GM04503 (cell line): ENCODE results near the gene STAC.
"Not testable (repeated sequence)": the region's sequence is repeated elsewhere in the genome, so short reads cannot be mapped to it uniquely, and the experiment has no call there.

Experiments used
- DNase-seq: peaks from one replicate; pipeline ENCODE4 v3.0.0-alpha.2; 2012; ENCODE audit warnings: low read depth

The STAC gene

GRCh38 chr3:36520241-36521006, 140.1 kb downstream of the STAC start:
- no peak for DNase-seq

- DNase-seq, result no peak
Measured at GRCh38 chr3:36521007-36521379, 140.7 kb downstream of the STAC start.

DNA sequence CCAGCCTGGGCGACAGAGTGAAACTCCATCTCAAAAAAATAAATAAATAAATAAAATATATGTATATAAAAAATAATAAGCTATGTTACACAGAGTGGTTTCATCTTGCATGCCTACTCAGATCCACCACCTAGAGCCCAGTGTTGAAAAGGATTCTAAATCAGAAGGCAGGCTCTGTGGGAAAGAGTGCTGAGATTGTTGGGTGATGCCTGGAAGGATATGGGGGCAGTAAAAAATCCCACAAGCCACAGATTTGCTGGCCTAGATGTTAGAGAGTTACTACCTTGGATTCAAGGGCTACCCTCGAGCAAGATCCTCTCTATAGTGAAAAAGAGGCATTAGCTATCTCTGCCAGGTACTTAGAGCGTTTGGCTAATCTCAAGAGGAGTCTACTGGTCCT, 144.3 kb downstream of the STAC start:
- DNase-seq, result peak; percentile 34

DNA sequence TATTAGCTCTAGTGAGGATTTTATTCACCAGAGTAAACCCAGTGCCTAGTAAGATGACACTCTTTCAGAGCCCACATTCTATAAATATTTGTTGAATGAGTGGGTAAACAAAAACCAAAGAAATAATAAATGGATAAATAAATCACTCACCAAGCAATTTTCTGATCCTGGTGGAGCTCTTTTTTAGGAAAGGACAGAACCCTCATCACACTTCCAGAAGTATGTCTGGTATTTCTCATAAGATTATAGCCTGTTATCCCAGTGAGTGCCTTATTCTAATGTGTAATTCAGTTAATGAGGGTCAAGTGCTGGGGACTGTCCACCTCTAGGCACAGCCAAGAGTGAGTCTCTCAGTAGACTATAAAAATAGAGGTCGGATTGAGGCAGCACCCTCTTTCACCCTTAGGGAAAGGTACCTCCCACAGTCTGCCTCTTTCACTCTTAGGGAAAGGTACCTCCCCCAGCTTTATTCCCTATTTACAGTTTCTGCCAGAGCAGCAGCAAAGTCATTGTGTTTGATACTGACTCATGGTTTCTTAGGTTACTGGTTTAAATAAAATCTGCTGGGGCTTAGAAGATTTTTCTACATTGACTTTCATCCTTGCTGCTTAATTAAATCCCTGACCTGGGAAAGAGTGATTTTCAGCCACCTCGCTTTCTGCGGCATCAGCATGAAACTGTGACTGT, 145.0 kb downstream of the STAC start:
- peak; percentile 89 for DNase-seq

- DNase-seq, result no peak
Measured at GRCh38 chr3:36538136-36538749, 157.9 kb downstream of the STAC start.

- no peak for DNase-seq
Measured at GRCh38 chr3:36540888-36541518, 160.7 kb downstream of the STAC start.

GRCh38 chr3:36542186-36542585, 161.9 kb downstream of the STAC start:
- DNase-seq, result peak; percentile 63

DNA sequence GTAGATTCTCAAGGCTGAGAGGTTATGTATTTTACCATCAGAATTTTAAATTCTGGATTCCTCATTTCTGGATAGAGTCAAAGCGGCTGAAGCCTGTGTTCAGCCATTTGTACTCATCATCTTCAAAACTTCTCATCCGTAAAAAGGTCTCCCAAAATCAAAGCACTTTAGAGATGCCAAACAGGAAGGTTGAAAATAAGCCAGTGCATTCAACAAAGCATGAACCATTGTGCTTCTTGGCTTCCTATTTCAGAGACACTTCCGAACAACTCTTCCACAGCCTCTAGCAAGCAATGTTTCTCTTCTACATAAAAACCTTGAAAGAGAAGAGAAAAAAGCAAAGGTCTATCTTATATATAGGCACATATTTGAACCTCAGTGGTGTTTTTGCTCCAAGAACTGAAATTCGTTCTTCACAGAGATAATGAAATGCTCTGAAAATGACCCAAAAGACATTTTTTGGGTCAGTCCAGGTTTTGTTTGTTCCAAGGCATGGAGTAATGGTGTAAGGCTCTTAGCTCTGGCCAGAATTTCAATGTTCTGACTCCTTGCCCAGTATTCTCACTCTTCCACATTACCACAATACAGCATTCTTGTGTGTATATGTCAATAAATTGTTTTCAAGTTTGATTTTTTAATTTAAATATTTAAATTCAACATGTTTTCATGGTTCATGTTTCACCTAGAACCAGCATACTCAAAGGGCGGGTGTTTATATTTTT, 163.1 kb downstream of the STAC start:
- DNase-seq, result peak; percentile 25

GRCh38 chr3:36546226-36546625, 165.9 kb downstream of the STAC start:
- DNase-seq, result no peak

GRCh38 chr3:36548712-36549111, 168.4 kb downstream of the STAC start:
- no peak for DNase-seq

- no peak for DNase-seq
Measured at GRCh38 chr3:36557021-36557707, 176.9 kb downstream of the STAC start.

- DNase-seq, result no peak
Measured at GRCh38 chr3:36557708-36558421, 177.6 kb downstream of the STAC start.

DNA sequence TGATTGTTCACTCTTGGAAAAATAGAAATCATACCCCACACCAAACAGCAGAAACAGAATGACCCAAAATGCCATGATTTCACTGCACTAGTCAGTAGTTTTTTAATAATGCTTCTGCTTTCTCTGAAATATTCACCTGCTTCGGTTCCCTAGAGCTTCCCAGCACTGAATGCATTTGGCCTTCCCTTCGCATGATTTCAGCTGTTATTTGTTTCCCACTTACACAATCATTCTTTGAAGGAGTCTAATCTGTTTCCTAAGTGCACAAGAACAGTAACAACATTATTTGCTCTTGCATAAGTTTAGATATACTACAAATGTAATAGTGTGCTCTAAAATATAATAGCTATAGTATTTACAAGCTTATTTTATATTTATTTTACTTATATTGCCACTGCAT, 178.7 kb downstream of the STAC start:
- DNase-seq, result no peak

- DNase-seq, result no peak
Measured at GRCh38 chr3:36560685-36561084, 180.4 kb downstream of the STAC start.

DNA sequence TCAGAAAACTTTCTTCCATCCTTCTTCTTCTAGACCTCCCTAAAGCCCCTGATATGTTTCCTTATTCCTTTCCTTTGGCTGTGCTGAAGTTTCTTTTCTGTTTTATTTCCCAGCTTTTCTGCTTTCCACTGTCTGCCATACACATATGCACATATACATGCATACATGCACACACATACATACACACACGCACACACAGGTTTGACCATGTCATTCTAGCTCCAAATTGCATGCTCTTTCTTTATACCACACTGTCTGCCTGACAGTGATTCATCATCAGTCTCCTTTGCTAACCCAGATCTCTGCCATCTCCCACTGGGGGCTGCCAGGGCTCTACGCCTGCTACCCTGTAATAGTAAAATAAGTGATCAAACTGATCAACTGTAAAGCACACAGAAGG, 181.3 kb downstream of the STAC start:
- DNase-seq, result no peak

GRCh38 chr3:36562945-36563344, 182.6 kb downstream of the STAC start:
- no peak for DNase-seq

DNA sequence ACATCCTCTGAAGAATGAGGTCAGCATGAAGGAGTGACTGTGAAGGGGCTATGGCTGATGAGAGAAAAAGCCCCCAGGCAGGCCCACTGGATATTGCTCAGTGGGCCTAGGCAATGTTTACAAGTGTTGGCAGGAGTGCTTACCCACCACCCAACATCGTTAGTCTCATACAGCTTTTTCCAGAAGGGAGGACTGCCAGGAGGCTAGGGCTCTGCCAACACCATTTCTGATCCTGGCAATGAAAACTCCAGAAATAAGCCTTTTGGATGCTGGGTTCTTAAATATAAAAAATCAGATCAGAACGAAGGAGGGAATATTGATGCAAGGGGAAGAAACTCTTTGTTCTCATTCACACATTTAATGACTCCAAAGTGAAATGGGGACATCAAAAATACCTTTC, 194.9 kb downstream of the STAC start:
- no peak for DNase-seq

- not testable (repeated sequence) for DNase-seq
Measured at GRCh38 chr3:36578418-36578817, 198.1 kb downstream of the STAC start.

DNA sequence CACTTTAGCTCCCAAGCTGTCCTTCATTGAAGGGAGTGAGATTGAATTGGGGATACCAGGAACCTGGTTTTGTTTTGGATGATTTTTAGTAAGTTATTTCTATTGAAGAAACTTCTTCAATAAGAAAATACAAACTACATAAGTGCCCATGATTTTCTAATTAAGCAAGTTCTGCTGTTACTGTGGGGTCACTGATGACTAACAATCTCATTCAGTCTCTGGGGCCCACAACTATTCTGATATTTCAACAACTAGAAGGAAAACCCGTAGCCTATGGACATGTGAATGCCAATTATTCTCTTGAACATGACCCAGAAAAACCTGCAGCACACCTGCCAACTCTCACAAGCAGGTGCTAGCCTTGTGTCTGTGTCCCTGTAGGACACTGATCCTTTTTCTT, 199.4 kb downstream of the STAC start:
- no peak for DNase-seq

GRCh38 chr3:36580716-36581115, 200.4 kb downstream of the STAC start:
- no peak for DNase-seq

- DNase-seq, result no peak
Measured at GRCh38 chr3:36591959-36592358, 211.7 kb downstream of the STAC start.
